ENCODE results near the gene RPTOR.

The RPTOR gene

DNA sequence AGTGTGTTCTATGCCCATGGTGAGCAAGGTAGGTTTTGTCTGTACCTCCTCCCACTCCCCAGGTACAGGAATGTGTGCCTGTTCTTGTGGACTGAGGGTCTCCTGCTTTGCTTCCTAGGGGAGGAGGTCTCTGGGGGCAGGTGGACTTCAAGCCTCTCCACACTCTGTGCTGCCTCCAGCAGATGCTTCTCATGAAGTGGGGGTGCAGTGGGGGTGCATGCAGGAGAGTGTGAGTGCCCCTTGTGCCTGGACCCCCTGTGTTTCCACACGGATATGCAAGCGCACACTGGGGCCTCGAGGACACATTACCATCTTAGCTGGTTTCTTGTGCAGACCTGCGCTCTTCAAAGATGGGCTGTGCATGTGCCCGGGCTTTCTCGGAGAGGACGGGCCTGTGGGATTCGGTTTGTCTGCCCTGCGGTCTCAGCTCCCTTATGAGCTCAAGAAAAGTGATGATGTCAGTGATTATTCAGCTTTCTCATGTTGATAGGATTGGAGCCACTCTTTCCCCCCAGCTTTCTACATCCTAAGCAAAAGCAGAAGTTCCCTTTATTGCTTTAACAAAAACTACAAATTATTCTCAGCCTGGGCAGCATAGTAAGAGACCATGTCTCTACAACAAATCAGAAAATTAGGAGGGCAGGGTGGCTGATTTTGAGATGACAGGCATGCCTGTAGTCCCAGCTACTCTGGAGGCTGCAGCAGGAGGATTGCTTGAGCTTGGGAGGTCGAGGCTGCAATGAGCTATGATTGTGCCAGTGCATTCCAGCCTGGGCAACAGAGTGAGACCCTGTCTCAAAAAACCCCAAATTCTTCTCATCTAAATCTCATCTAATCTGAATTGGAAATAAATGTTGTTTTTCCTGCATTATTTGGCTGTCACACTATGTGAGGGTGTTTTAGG lies 86.8 kb downstream of the RPTOR start (continued):
- no peak for TF ChIP-seq REST (tag by site-specific recombination; IDR thresholded peaks at IDR 0.05)
- no peak for TF ChIP-seq ZFP3 (tag by site-specific recombination; IDR thresholded peaks at IDR 0.05; ENCODE audit: low read depth)
- TF ChIP-seq SP7 (tag by site-specific recombination; IDR thresholded peaks at IDR 0.05), result no peak
- TF ChIP-seq ZNF121 (tag by site-specific recombination; IDR thresholded peaks at IDR 0.05), result peak; percentile 60; the same call in 1 of the 2 replicates
- no peak for TF ChIP-seq ZBTB7A (tag by site-specific recombination; IDR thresholded peaks at IDR 0.05; ENCODE audit: low read depth)
- no peak for TF ChIP-seq ZNF776 (tag by site-specific recombination; IDR thresholded peaks at IDR 0.05; ENCODE audit: borderline replicate concordance)

- Histone ChIP-seq H3K27ac (ENCODE audit: extremely low read depth, low read depth, low read length) (no peak overlapping the region), H3K9me3 (ENCODE audit: control insufficient read depth, insufficient read depth, low read depth, low read length) (no peaks in the 10 kb centered on the region), H3K36me3 (ENCODE audit: control insufficient read depth in 2 of 2, insufficient read depth in 1 of 2, low read length in 2 of 2) (peaks cover 0 to under 1% of the 10 kb centered on the region in 2 experiments; a peak in 1 of 3 replicates), H3K4me3 (ENCODE audit: low read depth, low read length) (no peak overlapping the region), H3K4me1 (ENCODE audit: control insufficient read depth, insufficient read depth, low read length) (peaks cover 3% of the 10 kb centered on the region; the same call in 1 of the 2 replicates)
- CTCF ChIA-PET, result interaction anchor here (0.8 to 2.1 kb wide), 3 partner anchors 15 to 56 kb away, joined by 3 to 7 read pairs (median 3); no protein-coding TSS in a partner anchor
- POLR2A ChIA-PET, result no interaction called here
- TF ChIP-seq EGR2 (tag by site-specific recombination; IDR thresholded peaks at IDR 0.05; ENCODE audit: low read depth), result peak; percentile 84
- TF ChIP-seq SP3 (tag by site-specific recombination; IDR thresholded peaks at IDR 0.05), result no peak
- TF ChIP-seq, protein P1, sequence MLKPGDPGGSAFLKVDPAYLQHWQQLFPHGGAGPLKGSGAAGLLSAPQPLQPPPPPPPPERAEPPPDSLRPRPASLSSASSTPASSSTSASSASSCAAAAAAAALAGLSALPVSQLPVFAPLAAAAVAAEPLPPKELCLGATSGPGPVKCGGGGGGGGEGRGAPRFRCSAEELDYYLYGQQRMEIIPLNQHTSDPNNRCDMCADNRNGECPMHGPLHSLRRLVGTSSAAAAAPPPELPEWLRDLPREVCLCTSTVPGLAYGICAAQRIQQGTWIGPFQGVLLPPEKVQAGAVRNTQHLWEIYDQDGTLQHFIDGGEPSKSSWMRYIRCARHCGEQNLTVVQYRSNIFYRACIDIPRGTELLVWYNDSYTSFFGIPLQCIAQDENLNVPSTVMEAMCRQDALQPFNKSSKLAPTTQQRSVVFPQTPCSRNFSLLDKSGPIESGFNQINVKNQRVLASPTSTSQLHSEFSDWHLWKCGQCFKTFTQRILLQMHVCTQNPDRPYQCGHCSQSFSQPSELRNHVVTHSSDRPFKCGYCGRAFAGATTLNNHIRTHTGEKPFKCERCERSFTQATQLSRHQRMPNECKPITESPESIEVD (tag by site-specific recombination; IDR thresholded peaks at IDR 0.05), result peak; percentile 36; the same call in 1 of the 2 replicates
- TF ChIP-seq ZFHX2 (tag by site-specific recombination; conservative IDR thresholded peaks at IDR 0.05), result peak; percentile 82
Measured at GRCh38 chr17:80632046-80632581, 87.5 kb downstream of the RPTOR start.

DNA sequence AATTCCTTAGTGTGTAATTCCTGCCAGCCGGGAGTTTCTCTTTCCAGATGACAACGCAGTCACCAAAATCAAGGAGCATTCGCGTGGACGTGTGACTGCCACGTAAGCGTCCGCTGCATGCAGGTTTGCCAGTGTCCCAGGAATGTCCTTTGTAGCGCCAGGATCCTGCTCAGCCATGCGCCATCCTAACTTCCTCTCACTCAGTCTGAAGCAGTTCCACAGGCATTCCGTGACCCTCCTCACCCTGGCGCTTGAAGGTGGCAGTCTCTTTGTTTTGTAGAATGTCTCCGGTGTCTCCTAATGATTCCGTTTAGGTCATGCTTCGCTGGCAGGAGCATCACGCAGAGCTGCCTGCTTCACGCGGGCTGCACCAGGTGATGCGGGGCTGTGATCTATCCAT lies 88.6 kb downstream of the RPTOR start:
- Histone ChIP-seq H3K36me3 (ENCODE audit: control insufficient read depth in 2 of 2, insufficient read depth in 1 of 2, low read length in 2 of 2) (no peaks in the 10 kb centered on the region), H3K4me1 (ENCODE audit: control insufficient read depth, insufficient read depth, low read length) (peaks cover 3% of the 10 kb centered on the region; the same call in 1 of the 2 replicates), H3K27ac (ENCODE audit: extremely low read depth, low read depth, low read length) (no peak overlapping the region), H3K9me3 (ENCODE audit: control insufficient read depth, insufficient read depth, low read depth, low read length) (no peaks in the 10 kb centered on the region), H3K4me3 (ENCODE audit: low read depth, low read length) (no peak overlapping the region)
- ChIA-PET CTCF (interaction anchor here (2.1 kb wide), 1 partner anchor 16 kb away, joined by 7 read pairs; no protein-coding TSS in a partner anchor), POLR2A (no interaction called here)
- TF ChIP-seq, protein P2, sequence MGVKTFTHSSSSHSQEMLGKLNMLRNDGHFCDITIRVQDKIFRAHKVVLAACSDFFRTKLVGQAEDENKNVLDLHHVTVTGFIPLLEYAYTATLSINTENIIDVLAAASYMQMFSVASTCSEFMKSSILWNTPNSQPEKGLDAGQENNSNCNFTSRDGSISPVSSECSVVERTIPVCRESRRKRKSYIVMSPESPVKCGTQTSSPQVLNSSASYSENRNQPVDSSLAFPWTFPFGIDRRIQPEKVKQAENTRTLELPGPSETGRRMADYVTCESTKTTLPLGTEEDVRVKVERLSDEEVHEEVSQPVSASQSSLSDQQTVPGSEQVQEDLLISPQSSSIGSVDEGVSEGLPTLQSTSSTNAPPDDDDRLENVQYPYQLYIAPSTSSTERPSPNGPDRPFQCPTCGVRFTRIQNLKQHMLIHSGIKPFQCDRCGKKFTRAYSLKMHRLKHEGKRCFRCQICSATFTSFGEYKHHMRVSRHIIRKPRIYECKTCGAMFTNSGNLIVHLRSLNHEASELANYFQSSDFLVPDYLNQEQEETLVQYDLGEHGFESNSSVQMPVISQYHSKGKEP (tag by site-specific recombination; IDR thresholded peaks at IDR 0.05), result peak; percentile 48; the same call in 1 of the 2 replicates
- no peak for TF ChIP-seq ZNF112 (tag by site-specific recombination; IDR thresholded peaks at IDR 0.05)
